ENCODE data around the gene YY1. TPM values are rescaled to one million over a fixed set of nuclear protein-coding genes. Genes with fewer than 3 reads are reported as not detected.

YY1 gene
- polyA plus RNA-seq, 3 donors: 13.3 to 35.2 (median 15.7) TPM

DNA sequence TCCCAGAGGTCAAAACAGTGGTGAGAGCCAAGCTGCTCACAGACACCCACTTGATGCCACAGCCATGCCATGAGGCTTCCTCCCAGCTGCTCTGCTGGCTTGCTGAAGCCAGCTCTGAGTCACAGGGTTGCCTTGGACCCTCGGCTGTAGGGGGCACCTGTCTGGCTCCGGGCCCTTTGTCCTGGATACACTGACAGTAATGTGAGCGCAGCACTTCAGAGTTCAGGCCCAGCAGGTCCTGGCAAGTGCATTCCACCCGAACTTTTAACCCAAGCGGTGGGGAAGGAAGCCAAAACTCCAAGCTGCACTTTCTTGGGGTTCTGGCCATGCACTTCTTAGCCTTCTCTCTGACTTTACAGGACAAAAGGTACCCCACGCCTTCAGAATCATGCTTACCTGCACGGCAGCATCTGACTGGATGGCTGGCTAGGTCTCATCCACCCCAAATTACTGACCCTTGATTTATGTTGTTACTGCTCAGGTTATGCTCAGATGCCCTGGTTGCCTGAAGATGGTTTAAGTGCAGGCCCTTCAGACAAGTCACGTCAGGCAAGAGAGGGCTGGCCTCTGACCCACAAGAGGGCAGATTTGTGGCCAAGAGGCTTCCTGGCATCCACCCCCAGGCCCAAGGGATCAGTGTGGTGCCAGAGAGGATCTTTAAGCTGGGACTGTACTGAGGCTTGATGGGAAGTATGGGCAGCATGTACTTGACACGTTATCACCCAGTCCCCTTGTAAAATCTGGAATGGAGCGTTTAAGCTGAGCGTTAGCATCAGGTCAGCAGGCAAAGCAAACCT lies 42.5 kb downstream of the YY1 start:
- no peak overlapping the region for H3K27ac ChIP-seq (ENCODE audit: low read depth in 1 of 2, low read length in 2 of 2)
- no peak overlapping the region for H2AFZ ChIP-seq (ENCODE audit: insufficient read depth, low read depth, low read length, poor library complexity, severe bottlenecking)
- peaks cover 15 to 41% of the 10 kb centered on the region in 2 donors for H3K36me3 Mint-ChIP-seq
- H3K4me3 ChIP-seq (replicated peaks in 1 of 3; ENCODE audit: low read depth in 2 of 3, low read length in 3 of 3): no peak overlapping the region
- no peak overlapping the region for H3K4me3 Mint-ChIP-seq
- TF ChIP-seq, protein P1, sequence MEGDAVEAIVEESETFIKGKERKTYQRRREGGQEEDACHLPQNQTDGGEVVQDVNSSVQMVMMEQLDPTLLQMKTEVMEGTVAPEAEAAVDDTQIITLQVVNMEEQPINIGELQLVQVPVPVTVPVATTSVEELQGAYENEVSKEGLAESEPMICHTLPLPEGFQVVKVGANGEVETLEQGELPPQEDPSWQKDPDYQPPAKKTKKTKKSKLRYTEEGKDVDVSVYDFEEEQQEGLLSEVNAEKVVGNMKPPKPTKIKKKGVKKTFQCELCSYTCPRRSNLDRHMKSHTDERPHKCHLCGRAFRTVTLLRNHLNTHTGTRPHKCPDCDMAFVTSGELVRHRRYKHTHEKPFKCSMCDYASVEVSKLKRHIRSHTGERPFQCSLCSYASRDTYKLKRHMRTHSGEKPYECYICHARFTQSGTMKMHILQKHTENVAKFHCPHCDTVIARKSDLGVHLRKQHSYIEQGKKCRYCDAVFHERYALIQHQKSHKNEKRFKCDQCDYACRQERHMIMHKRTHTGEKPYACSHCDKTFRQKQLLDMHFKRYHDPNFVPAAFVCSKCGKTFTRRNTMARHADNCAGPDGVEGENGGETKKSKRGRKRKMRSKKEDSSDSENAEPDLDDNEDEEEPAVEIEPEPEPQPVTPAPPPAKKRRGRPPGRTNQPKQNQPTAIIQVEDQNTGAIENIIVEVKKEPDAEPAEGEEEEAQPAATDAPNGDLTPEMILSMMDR (IDR thresholded peaks at IDR 0.05): no peak
- intact Hi-C loops (cut with micrococcal nuclease): loop anchor here in 1 of 2 donors (5.0 kb wide), 1 partner anchor 36 kb away; no protein-coding TSS in a partner anchor
- peaks cover 0 to 8% (median 6%) of the 10 kb centered on the region in 3 donors for H3K27me3 Mint-ChIP-seq (ENCODE audit: low read depth in 3 of 3)
- peaks cover 21 to 31% of the 10 kb centered on the region in 2 donors for H3K4me1 ChIP-seq (ENCODE audit: control insufficient read depth in 1 of 2, insufficient read depth in 2 of 2, low read length in 2 of 2)
- no peaks in the 10 kb centered on the region for H3K9me3 Mint-ChIP-seq
- H3K9ac ChIP-seq (ENCODE audit: insufficient read depth, low read length, poor library complexity, severe bottlenecking): no peak overlapping the region
- no peaks in the 10 kb centered on the region for H3K9me3 ChIP-seq (replicated peaks in 1 of 2; ENCODE audit: control insufficient read depth in 1 of 2, insufficient read depth in 1 of 2, low read length in 2 of 2)
- H3K4me2 ChIP-seq (replicated peaks; ENCODE audit: extremely low read depth, low read length, poor library complexity, severe bottlenecking): no peak overlapping the region
- peaks cover 89% of the 10 kb centered on the region for H4K20me1 ChIP-seq (ENCODE audit: insufficient read depth, low read length)
- peak overlapping the region in 1 of 7 donors; percentile 76 for H3K27ac Mint-ChIP-seq
- peaks cover 48% of the 10 kb centered on the region for H3K79me2 ChIP-seq (ENCODE audit: insufficient read depth, low read length)
- DNase-seq: no peak
- 88% methylated on average over 8 of the region's 11 CpGs for WGBS (ENCODE audit: insufficient coverage)
- H3K27me3 ChIP-seq (ENCODE audit: control insufficient read depth in 2 of 2, insufficient read depth in 2 of 2, low read length in 2 of 2): no peaks in the 10 kb centered on the region
- peaks cover 27% of the 10 kb centered on the region for H3K4me1 Mint-ChIP-seq
- H3K36me3 ChIP-seq (replicated peaks in 1 of 2; ENCODE audit: control insufficient read depth in 1 of 2, insufficient read depth in 2 of 2, low read length in 2 of 2): peaks cover 18 to 50% of the 10 kb centered on the region in 2 donors

DNA sequence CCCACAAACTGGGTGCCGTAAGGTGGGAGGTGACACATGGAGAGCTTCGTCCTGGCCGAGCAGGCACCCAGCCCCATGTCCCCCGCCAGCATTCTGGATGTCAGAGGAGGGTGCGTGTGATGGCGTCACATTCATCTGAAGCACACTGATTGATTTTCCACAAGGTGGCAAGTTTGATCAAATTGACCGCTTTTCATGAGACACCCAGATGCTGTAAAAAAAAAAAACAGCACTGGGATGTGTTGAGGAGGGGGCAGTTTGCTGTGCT lies 43.1 kb downstream of the YY1 start:
- Histone ChIP-seq H4K20me1 (ENCODE audit: insufficient read depth, low read length) (peaks cover 84% of the 10 kb centered on the region), H3K27ac (ENCODE audit: low read depth in 1 of 2, low read length in 2 of 2) (no peak overlapping the region), H3K79me2 (ENCODE audit: insufficient read depth, low read length) (peaks cover 44% of the 10 kb centered on the region), H3K4me2 (replicated peaks; ENCODE audit: extremely low read depth, low read length, poor library complexity, severe bottlenecking) (no peak overlapping the region), H3K4me1 (ENCODE audit: control insufficient read depth in 1 of 2, insufficient read depth in 2 of 2, low read length in 2 of 2) (peaks cover 21 to 31% of the 10 kb centered on the region in 2 donors), H3K27me3 (ENCODE audit: control insufficient read depth in 2 of 2, insufficient read depth in 2 of 2, low read length in 2 of 2) (no peaks in the 10 kb centered on the region), H3K9me3 (replicated peaks in 1 of 2; ENCODE audit: control insufficient read depth in 1 of 2, insufficient read depth in 1 of 2, low read length in 2 of 2) (no peaks in the 10 kb centered on the region), H3K4me3 (replicated peaks in 1 of 3; ENCODE audit: low read depth in 2 of 3, low read length in 3 of 3) (no peak overlapping the region), H3K36me3 (replicated peaks in 1 of 2; ENCODE audit: control insufficient read depth in 1 of 2, insufficient read depth in 2 of 2, low read length in 2 of 2) (peaks cover 13 to 45% of the 10 kb centered on the region in 2 donors), H3K9ac (ENCODE audit: insufficient read depth, low read length, poor library complexity, severe bottlenecking) (no peak overlapping the region), H2AFZ (ENCODE audit: insufficient read depth, low read depth, low read length, poor library complexity, severe bottlenecking) (no peak overlapping the region)
- 94% methylated on average over 3 of the region's 7 CpGs for WGBS (ENCODE audit: insufficient coverage)
- no peak for DNase-seq
- Mint-ChIP-seq H3K27me3 (ENCODE audit: low read depth in 3 of 3) (peaks cover 0 to 8% (median 6%) of the 10 kb centered on the region in 3 donors), H3K27ac (peak overlapping the region in 3 of 7 donors; percentile 42 to 54 (median 48)), H3K36me3 (peaks cover 10 to 38% of the 10 kb centered on the region in 2 donors), H3K4me1 (peaks cover 27% of the 10 kb centered on the region), H3K9me3 (no peaks in the 10 kb centered on the region), H3K4me3 (no peak overlapping the region)
- TF ChIP-seq, protein P1 (IDR thresholded peaks at IDR 0.05): no peak
- intact Hi-C loops (cut with micrococcal nuclease): loop anchor here in 1 of 2 donors (5.0 kb wide), 1 partner anchor 35 kb away; no protein-coding TSS in a partner anchor

Measured in CD14-positive monocyte (primary cell).